GM06990 (cell line): ENCODE data around the gene TMEM140.
"Not testable (repeated sequence)": the region's sequence is repeated elsewhere in the genome, so short reads cannot be mapped to it uniquely, and the experiment has no call there.

Experiments used
- DNase-seq: peaks from one replicate; pipeline ENCODE4 v3.0.0-alpha.2; 2011; ENCODE audit not compliant: insufficient read length; ENCODE audit errors: extremely low read depth
- H3K27me3 ChIP-seq: replicated peaks from 2 replicates; pipeline ENCODE4 v1.6.0; 2011; ENCODE audit warnings: low read length; ENCODE audit not compliant: control insufficient read depth, insufficient read depth
- H3K36me3 ChIP-seq: 2 replicates; pipeline ENCODE4 v1.5.1; 2011; ENCODE audit warnings: low read length; ENCODE audit not compliant: control insufficient read depth, insufficient read depth
- H3K4me3 ChIP-seq: replicated peaks from 2 replicates; pipeline ENCODE4 v1.5.1; 2011; ENCODE audit warnings: low read depth, mild to moderate bottlenecking, control low read depth, low read length
- TF ChIP-seq, protein P1 (sequence below): IDR thresholded peaks from 2 replicates; pipeline ENCODE4 v1.5.1; 2011; ENCODE audit warnings: low read length, control low read depth, mild to moderate bottlenecking, inconsistent platforms; ENCODE audit not compliant: insufficient read depth, poor library complexity, severe bottlenecking

Gene TMEM140

GRCh38 chr7:135168489-135169140 is 20.7 kb downstream of the TMEM140 start:
- DNase-seq = no peak
- Histone ChIP-seq H3K36me3 (peaks cover 39% of the 10 kb centered on the region), H3K27me3 (no peaks in the 10 kb centered on the region), H3K4me3 (peak overlapping the region; percentile 75)
- TF ChIP-seq, protein P1, sequence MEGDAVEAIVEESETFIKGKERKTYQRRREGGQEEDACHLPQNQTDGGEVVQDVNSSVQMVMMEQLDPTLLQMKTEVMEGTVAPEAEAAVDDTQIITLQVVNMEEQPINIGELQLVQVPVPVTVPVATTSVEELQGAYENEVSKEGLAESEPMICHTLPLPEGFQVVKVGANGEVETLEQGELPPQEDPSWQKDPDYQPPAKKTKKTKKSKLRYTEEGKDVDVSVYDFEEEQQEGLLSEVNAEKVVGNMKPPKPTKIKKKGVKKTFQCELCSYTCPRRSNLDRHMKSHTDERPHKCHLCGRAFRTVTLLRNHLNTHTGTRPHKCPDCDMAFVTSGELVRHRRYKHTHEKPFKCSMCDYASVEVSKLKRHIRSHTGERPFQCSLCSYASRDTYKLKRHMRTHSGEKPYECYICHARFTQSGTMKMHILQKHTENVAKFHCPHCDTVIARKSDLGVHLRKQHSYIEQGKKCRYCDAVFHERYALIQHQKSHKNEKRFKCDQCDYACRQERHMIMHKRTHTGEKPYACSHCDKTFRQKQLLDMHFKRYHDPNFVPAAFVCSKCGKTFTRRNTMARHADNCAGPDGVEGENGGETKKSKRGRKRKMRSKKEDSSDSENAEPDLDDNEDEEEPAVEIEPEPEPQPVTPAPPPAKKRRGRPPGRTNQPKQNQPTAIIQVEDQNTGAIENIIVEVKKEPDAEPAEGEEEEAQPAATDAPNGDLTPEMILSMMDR = no peak

DNA sequence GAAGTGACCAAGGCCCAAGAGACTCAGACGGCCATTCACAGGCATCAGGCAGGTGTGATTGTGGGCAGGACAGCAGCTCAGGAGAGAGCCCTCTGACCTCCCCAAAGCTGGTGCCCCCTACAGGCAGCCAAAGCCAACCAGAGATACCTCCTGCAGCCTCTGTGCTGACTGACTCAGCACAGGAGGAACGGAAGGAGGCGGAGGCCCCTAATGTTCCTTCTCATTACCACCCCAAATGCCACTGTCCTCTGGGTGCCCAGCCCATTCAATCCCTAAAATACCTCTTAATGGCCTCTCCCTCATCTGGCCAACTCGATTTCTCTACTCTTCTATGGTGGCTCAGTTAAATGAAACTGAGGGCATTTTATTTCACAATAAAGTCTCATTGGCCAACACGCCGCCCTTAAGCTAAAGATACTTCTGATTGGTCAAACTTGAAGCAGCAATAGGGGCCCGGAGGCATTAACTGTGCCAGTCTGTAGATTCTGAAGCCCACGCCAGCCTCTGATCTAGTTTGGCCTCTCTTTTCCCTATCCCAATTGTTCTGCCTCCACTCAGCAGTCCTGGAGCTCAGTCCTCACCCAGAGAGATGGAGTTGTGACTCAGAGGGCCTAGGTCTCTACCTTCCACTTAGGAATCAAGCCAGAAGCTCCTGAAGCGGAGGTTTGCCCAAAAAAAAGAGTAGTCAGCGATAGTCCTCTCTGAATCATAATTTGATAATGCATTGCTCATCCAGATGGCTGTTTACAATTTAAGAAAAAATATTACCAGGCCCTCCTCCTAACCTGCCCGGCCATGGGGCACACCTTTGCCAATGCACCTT is 21.5 kb downstream of the TMEM140 start:
- H3K27me3 ChIP-seq = no peaks in the 10 kb centered on the region
- TF ChIP-seq, protein P1 = peak; percentile 92
- H3K36me3 ChIP-seq = peaks cover 37% of the 10 kb centered on the region
- H3K4me3 ChIP-seq = peak overlapping the region; percentile 75
- DNase-seq = no peak

DNA sequence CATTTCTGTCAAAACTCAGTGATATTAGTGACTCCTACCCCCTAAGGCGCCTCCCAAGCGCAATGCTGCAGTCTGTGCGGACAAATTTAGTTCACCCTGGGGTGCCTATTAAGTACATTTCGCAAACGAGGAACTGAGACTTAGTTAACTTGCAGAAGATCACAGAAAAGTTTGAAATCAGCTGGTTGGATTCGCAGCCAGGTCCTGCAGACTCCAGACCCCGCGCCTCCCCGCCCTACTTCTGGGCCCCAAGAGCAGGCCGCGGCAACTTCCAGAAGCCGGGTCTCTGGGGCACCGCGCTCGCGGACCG is 22.0 kb downstream of the TMEM140 start:
- TF ChIP-seq, protein P1 = no peak
- Histone ChIP-seq H3K4me3 (peak overlapping the region; percentile 75), H3K36me3 (peaks cover 31% of the 10 kb centered on the region), H3K27me3 (no peaks in the 10 kb centered on the region)
- DNase-seq = no peak

- peak within 1 kb of the TSS; percentile 75 for H3K4me3 ChIP-seq
- DNase-seq = peak; percentile 96
- peaks cover 28% of the 10 kb centered on the region for H3K36me3 ChIP-seq
- TF ChIP-seq, protein P1 = peak; percentile 83
- H3K27me3 ChIP-seq = no peaks in the 10 kb centered on the region
These were observed 22.6 kb downstream of the TMEM140 start, which contains the start of gene CYREN for GRCh38 chr7:135170274-135170997. TSS of gene CYREN (minus strand) at chr7:135170707. CDS start at chr7:135168922, 1,785 bp downstream.

DNA sequence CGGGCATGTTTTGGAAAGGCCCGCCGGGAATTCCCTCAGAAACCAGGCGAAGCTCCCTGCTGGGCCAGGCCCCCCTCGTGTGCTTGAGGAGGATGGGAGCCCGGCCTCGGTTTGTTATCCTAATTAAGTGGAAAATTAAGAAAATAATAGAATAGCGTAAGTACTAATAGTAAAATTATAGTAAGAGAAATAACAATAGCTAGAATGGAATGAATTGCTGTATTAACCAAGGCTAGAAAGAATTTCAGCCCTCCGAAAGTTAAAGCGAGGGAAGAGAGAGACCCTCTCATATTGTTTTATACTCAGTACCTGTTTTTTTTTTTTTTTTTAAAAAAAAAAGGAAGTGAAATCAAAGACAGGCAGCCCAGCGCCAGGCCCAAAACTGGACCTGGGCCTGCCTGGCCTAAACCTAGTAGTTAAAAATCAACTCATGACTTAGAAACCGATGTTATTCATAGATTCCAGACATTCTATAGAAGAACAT is 23.2 kb downstream of the TMEM140 start:
- Histone ChIP-seq H3K4me3 (peak overlapping the region; percentile 75), H3K36me3 (peaks cover 24% of the 10 kb centered on the region)
- not testable (repeated sequence) for DNase-seq, H3K27me3 ChIP-seq

DNA sequence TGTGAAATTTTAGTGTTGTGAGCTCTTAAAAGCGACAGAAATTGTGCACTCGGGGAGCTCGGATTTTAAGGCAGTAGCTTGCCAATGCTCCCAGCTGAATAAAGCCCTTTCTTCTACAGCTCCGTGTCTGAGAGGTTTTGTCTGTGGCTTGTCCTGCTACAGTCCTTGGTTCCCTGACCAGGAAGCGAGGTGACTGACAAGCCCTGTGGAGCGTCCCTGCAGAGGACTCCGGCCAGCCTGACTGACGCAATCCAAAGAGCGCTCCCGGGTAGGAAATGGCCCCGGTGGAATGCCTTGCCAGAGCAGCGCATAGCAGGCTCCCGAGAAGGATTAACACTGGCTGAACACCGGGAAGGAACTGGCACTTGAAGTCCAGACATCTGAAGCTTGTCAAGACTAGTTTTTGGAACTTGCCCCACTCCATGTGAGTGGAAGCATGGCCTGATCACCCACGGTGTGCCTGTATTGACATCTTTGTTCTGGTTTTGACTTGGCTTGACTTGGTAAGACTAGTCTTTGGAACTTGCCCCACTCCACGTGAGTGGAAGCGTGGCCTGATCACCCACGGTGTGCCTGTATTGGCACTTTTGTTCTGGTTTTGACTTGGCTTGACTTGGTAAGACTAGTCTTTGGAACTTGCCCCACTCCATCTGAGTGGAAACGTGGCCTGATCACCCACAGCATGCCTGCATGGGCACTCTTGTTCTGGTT is 23.9 kb downstream of the TMEM140 start:
- H3K36me3 ChIP-seq = peaks cover 19% of the 10 kb centered on the region
- H3K4me3 ChIP-seq = peak overlapping the region; percentile 71
- not testable (repeated sequence) for H3K27me3 ChIP-seq
- peak; percentile 67 for DNase-seq

DNA sequence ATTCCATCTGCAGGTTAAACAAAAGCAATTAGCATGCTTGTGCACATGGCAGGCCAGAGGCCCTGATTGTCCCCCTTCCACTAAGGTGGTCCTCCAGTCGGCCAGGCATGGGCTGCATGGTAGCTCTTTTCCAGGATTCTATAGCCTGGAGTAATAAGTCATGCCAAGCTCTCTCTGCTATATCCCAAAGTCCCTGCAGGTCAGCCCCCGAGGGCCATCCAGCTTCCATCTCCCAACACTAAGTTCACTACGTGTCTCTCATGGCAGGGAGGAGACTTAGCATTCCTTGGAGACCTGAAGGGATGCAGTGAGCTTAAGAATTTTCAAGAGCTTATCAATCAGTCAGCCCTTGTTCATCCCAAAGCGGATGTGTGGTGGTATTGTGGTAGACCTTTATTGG is 26.0 kb downstream of the TMEM140 start:
- H3K4me3 ChIP-seq, H3K27me3 ChIP-seq, DNase-seq, H3K36me3 ChIP-seq: not testable (repeated sequence)
